HG03571 (cell line): ENCODE data around the gene ARL15.

Experiments
- ATAC-seq: cut with Tn5 transposase; IDR thresholded peaks from one replicate; pipeline ENCODE4 v1.9.1; 2021; ENCODE audit not compliant: unreplicated experiment

Gene ARL15

GRCh38 chr5:54214722-54215121 lies 95.7 kb downstream of the ARL15 start:
- no peak for ATAC-seq

GRCh38 chr5:54212331-54212730 lies 98.0 kb downstream of the ARL15 start:
- ATAC-seq = no peak

- ATAC-seq = no peak
Observed at GRCh38 chr5:54211912-54212311, 98.5 kb downstream of the ARL15 start.

GRCh38 chr5:54207566-54207965 lies 102.8 kb downstream of the ARL15 start:
- no peak for ATAC-seq

GRCh38 chr5:54206580-54207229 lies 103.7 kb downstream of the ARL15 start:
- ATAC-seq = peak; percentile 62

GRCh38 chr5:54205918-54206317 lies 104.5 kb downstream of the ARL15 start:
- no peak for ATAC-seq

- no peak for ATAC-seq
Observed at GRCh38 chr5:54205453-54205852, 104.9 kb downstream of the ARL15 start.

GRCh38 chr5:54197018-54197417 lies 113.4 kb downstream of the ARL15 start:
- ATAC-seq = no peak

GRCh38 chr5:54195701-54196100 lies 114.7 kb downstream of the ARL15 start:
- ATAC-seq = no peak

- no peak for ATAC-seq
Observed at GRCh38 chr5:54194318-54194717, 116.1 kb downstream of the ARL15 start.

- ATAC-seq = no peak
Observed at GRCh38 chr5:54187694-54188093, 122.7 kb downstream of the ARL15 start.

GRCh38 chr5:54186912-54187445 lies 123.4 kb downstream of the ARL15 start:
- no peak for ATAC-seq

- ATAC-seq = no peak
Observed at GRCh38 chr5:54186108-54186507, 124.3 kb downstream of the ARL15 start.

- ATAC-seq = no peak
Observed at GRCh38 chr5:54184806-54185205, 125.6 kb downstream of the ARL15 start.

- no peak for ATAC-seq
Observed at GRCh38 chr5:54180630-54181031, 129.7 kb downstream of the ARL15 start.

- ATAC-seq = no peak
Observed at GRCh38 chr5:54178991-54179390, 131.4 kb downstream of the ARL15 start.

- no peak for ATAC-seq
Observed at GRCh38 chr5:54178207-54178606, 132.2 kb downstream of the ARL15 start.

GRCh38 chr5:54177058-54177457 lies 133.3 kb downstream of the ARL15 start:
- no peak for ATAC-seq

GRCh38 chr5:54176066-54176830 lies 134.1 kb downstream of the ARL15 start:
- no peak for ATAC-seq

GRCh38 chr5:54173251-54173650 lies 137.1 kb downstream of the ARL15 start:
- ATAC-seq = no peak

GRCh38 chr5:54171645-54172384 lies 138.6 kb downstream of the ARL15 start:
- ATAC-seq = no peak

GRCh38 chr5:54165687-54166086 lies 144.7 kb downstream of the ARL15 start:
- ATAC-seq = no peak
